SJSA1 (cell line): ENCODE data around the gene ADM2. TPM values are rescaled to one million over a fixed set of nuclear protein-coding genes. Genes with fewer than 3 reads are reported as not detected.

ENCODE experiments used
- DNase-seq, 2 experiments: peaks; one replicate each; pipeline ENCODE4 v3.0.0-alpha.2; 2015 to 2020; ENCODE audit warnings: low spot score in 2 of 2, low read depth in 1 of 2
- H3K27ac ChIP-seq: fragments of 250-450 bp; sonication (Bioruptor Pico); 2 replicates; pipeline ENCODE4 v1.5.1; 2020; ENCODE audit warnings: mild to moderate bottlenecking, moderate library complexity
- H3K27me3 ChIP-seq: fragments of 250-450 bp; sonication (Bioruptor Pico); replicated peaks from 2 replicates; pipeline ENCODE4 v1.5.1; 2020; ENCODE audit warnings: mild to moderate bottlenecking, moderate library complexity
- H3K36me3 ChIP-seq: fragments of 250-450 bp; sonication (Bioruptor Pico); 2 replicates; pipeline ENCODE4 v1.5.1; 2020; ENCODE audit warnings: mild to moderate bottlenecking
- H3K4me1 ChIP-seq: fragments of 250-450 bp; sonication (Bioruptor Pico); replicated peaks from 2 replicates; pipeline ENCODE4 v1.6.1; 2021; ENCODE audit warnings: mild to moderate bottlenecking
- H3K4me3 ChIP-seq: fragments of 250-450 bp; sonication (Bioruptor Pico); 2 replicates; pipeline ENCODE4 v1.5.1; 2020; ENCODE audit warnings: mild to moderate bottlenecking
- H3K9me3 ChIP-seq: fragments of 250-450 bp; sonication (Bioruptor Pico); replicated peaks from 2 replicates; pipeline ENCODE4 v1.5.1; 2020; ENCODE audit warnings: mild to moderate bottlenecking
- total RNA-seq: library from RNA; depleted of rRNA; stranded (reverse); fragments of >200 nt; shearing (Covaris generic); gene quantifications from 2 replicates; pipeline ENCODE4 v1.2.3, GENCODE V29; 2014

Gene ADM2
- total RNA-seq, 1 experiment from 2014 or later = 0.05 TPM

DNA sequence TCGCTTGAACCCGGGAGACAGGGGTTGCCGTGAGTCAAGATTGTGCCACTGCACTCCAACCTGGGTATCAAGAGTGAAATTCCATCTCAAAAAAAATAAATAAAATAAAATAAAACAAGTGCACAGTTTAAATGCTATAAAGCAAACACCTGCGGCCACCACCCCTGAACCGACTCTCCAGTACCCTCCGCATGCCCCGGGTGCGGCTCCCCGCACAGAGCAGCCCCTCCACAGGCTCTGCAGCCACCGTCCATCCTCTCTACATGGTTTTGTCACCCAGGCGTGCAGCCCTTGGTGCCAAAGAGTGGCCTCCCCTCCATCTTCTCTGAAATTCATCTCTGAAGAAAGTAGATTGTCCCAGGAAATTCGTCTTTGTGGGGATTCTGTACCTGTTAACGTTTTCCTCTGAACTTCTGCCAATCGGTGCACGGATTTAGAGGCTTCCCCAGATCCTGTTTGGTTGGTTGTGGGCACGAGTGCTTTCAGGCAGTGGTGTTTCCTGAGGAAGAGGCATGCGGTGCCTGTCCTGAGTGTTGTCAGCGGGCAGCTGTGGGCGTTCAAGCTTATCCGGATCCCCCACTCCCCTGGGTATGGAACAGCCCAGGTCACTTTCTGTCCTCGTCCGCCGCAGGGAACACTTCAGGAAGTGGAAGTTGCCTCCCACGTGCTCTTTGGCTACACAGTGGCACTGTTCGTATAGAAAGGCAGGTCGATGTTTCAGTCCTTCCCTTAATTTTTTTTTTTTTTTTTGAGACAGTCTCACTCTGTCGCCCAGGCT lies 9.4 kb downstream of the ADM2 start:
- Histone ChIP-seq H3K4me1 (no peaks in the 10 kb centered on the region), H3K4me3 (no peak overlapping the region), H3K27ac (no peak overlapping the region), H3K36me3 (no peaks in the 10 kb centered on the region), H3K9me3 (no peaks in the 10 kb centered on the region), H3K27me3 (no peaks in the 10 kb centered on the region; the same call in 1 of the 2 replicates)
- DNase-seq = no peak

DNA sequence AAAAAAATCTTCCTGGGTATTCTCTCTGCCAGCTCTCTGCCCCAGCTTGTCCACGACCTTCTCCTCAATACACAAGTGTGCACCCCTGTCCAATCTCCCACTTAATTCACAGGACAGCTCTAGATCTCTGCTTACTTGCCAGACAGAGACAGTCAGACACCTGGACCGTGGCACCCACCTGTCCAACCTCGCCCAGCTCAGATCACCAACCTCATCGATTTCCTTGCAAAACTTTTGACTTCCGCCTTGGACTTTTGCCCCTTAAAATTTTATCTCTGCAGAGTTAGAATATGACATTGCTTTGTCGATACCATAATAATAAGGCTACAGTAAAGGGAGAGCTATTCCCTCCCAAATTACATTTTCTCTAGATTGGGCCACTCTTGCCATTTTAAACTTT lies 15.8 kb downstream of the ADM2 start:
- DNase-seq = no peak
- Histone ChIP-seq H3K27me3 (no peaks in the 10 kb centered on the region), H3K27ac (no peak overlapping the region), H3K4me1 (no peaks in the 10 kb centered on the region), H3K9me3 (no peaks in the 10 kb centered on the region), H3K36me3 (no peaks in the 10 kb centered on the region; the same call in 1 of the 2 replicates), H3K4me3 (no peak overlapping the region)

DNA sequence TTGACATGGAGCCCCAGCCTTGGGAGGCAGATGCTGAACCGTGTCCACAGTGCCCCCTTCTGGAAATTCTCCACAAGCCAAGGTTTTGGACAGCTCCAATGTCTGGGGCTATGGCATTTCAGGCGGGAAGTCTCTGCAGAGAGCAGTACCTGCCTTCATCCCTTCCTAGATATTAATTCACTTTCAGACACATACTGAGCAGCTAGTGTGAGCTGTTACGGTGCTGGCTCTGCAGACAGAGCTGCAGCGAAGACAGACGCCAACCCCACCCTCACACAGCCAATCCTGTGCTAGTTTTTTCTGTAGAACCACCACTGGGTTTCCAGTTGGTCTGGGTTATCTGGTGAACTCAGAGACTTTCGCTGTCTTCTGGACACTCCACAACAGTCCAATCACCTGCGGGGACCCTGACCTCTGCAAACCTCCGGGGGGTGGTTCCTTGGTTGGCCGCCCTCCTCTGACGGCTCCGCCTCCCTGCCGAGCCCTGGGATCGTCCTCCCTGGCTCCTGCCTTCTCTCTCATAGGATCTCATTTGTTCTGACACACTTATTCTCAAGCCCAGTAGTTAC lies 17.1 kb downstream of the ADM2 start:
- no peak overlapping the region for H3K27ac ChIP-seq
- no peak overlapping the region for H3K4me3 ChIP-seq
- H3K36me3 ChIP-seq = peaks cover 11% of the 10 kb centered on the region
- H3K9me3 ChIP-seq = no peaks in the 10 kb centered on the region
- H3K4me1 ChIP-seq = no peaks in the 10 kb centered on the region
- peak in 1 of 2 experiments; percentile 42 for DNase-seq
- no peaks in the 10 kb centered on the region for H3K27me3 ChIP-seq

DNA sequence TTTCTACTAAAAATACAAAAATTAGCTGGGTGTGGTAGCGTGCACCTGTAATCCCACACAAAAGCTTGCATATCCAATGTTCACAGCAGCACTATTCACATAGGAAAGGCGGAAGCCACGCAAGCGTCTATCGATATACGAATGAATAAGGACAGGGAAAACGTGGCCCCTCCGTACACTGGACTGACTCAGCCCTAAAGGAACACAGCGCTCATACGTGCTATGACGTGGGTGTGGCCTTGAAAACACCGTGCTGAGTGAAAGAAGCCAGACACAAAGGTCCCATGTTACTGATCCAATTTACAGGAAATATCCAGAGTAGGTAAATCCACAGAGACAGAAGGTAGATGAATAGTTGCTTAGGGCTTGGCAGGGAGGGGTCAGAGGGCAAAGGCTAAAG lies 19.1 kb downstream of the ADM2 start:
- H3K4me3 ChIP-seq = no peak overlapping the region
- no peaks in the 10 kb centered on the region for H3K9me3 ChIP-seq
- no peaks in the 10 kb centered on the region for H3K27me3 ChIP-seq
- no peak overlapping the region for H3K27ac ChIP-seq
- H3K36me3 ChIP-seq = peaks cover 25% of the 10 kb centered on the region
- H3K4me1 ChIP-seq = no peaks in the 10 kb centered on the region
- no peak for DNase-seq

DNA sequence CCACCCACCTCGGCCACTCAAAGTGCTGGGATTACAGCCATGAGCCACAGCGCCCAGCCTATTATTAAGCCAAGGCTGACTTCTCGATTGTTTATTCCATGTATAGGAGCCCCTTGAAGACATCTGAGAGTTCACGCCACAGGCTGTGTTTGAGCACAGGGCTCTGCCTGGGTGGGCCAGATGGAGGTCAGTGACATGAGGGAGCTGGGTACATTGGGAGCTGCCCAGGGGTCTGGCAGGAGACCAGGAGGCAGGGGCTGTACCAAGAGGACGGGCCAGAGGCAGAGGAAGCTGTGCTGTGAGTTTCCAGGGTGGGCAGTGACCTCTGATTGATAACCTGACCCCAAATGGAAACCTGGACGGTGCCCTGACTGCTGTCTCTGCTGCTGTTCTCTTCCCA lies 20.8 kb downstream of the ADM2 start:
- DNase-seq = no peak
- no peak overlapping the region for H3K4me3 ChIP-seq
- H3K27ac ChIP-seq = no peak overlapping the region
- peaks cover 10% of the 10 kb centered on the region; the same call in 1 of the 2 replicates for H3K4me1 ChIP-seq
- H3K36me3 ChIP-seq = peaks cover 39% of the 10 kb centered on the region
- H3K27me3 ChIP-seq = no peaks in the 10 kb centered on the region
- H3K9me3 ChIP-seq = no peaks in the 10 kb centered on the region

DNA sequence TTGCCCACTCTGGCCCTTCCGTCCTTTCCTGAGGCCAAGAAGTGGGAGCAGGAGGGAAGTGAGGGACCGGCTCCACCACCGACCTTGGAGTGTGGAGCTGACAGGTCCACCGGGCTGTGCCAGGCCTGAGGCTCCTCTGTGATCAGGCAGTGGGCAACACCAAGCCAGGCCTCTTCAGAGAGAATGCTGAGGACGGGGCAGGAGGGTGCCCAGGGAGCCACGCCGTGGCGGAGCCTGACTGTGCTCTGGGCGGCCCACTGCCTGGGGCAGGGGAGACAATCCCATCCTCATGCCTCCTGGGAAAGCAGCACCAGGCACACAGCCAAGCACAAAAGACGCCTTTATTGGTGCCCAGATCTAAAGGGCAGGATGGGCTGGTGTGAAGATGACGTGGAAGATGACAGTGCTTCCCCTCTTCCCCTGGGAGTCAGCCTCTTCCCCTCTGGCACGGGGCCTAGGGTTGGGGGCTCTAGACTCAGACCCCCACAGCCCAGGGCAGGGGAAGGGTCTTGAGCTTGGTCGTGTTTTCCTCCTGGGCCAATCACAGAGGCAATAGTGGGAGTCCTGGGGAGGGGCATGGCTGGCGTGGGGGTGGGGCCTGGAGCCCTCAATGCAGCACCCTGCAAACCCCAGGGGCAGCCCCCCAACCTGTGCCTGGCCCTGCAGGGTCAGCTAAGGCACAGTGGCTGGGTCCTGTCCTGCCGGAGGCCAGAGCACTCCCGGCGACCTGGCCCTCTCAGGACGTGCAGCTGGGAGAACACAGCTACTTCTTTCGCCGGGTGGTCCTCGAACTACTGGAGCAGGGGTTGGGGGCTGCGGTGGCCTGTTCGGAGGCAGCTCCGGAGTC lies 21.5 kb downstream of the ADM2 start:
- H3K27ac ChIP-seq = no peak overlapping the region
- no peaks in the 10 kb centered on the region for H3K27me3 ChIP-seq
- H3K36me3 ChIP-seq = peaks cover 43% of the 10 kb centered on the region
- no peak overlapping the region for H3K4me3 ChIP-seq
- DNase-seq = no peak
- no peaks in the 10 kb centered on the region for H3K9me3 ChIP-seq
- peaks cover 10% of the 10 kb centered on the region; the same call in 1 of the 2 replicates for H3K4me1 ChIP-seq

DNA sequence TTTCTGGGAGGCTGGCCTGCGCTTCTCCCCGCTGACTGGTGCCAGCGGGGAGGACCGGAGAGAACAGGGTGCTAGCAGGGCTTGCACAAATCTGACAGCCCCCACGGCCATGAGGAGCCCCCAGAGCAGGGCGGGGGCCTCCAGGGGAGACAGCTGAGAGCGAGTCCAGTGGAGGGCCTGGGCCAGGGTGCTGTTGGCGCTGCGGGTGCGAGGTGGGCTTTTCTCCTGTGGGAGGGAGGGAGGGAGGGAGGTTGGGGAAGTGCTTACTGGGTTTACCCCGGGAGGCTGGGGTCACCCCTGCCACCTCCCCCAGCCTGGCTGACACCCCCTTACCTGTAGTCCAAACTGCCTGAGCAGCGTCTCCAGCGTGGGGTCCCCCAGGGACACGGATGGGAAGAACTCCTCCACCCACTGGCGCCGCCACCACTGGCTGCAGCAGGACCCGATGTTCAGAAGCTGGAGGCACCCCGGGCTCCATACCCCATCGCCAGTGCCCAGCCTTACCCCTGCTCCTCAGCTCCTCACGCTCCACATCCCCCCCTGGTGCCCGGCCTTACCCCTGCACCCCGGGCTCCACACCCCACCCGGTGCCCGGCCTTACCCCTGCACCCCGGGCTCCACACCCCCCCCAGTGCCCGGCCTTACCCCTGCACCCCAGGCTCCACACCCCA lies 22.3 kb downstream of the ADM2 start:
- Histone ChIP-seq H3K4me1 (peaks cover 12% of the 10 kb centered on the region), H3K27me3 (no peaks in the 10 kb centered on the region), H3K27ac (no peak overlapping the region), H3K4me3 (no peak overlapping the region), H3K36me3 (peaks cover 45% of the 10 kb centered on the region), H3K9me3 (no peaks in the 10 kb centered on the region)
- DNase-seq = peak in 1 of 2 experiments; percentile 47

DNA sequence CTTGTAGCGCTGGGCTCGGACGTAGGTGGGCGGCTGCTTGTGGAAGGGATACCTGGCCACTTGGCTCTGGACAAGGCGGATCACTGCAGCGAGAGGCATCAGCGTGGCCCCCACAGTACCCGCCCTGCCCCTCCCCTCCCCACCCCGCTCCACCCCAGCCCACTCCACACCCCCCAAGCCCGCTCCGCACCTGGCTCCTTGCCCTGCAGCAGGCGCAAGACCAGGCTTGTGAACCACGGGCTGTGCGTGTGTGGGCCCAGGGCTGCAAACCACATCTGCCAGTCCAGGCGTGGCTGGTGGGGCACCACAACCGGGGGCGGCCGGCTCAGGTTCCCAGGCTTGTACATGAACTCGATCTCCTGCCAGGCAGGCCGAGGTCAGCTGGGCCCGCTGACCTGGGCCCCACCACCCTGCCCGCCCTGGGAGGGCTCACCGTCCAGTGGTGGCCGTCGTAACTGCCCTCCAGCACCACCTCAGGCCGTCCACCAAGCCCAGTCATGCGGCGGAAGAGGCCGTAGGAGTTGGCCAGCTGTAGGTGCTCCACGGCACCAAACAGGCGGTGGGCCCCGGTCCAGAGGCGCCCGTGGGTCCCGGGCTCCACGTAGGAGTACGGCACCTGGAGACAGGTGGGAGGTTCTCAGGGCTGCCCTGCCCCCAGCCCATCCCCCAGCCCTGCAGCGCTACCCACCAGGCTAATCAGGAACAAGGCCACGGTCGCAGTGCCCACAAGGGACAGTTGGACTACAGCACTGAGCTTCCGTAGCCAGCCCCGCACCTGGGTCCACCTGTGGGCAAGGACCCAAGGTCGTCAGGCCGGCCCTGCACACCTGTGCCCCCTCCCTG lies 23.2 kb downstream of the ADM2 start:
- Histone ChIP-seq H3K27ac (no peak overlapping the region), H3K4me3 (no peak overlapping the region), H3K36me3 (peaks cover 49% of the 10 kb centered on the region), H3K4me1 (peaks cover 21% of the 10 kb centered on the region), H3K9me3 (no peaks in the 10 kb centered on the region), H3K27me3 (no peaks in the 10 kb centered on the region)
- peak in 1 of 2 experiments; percentile 44 for DNase-seq

DNA sequence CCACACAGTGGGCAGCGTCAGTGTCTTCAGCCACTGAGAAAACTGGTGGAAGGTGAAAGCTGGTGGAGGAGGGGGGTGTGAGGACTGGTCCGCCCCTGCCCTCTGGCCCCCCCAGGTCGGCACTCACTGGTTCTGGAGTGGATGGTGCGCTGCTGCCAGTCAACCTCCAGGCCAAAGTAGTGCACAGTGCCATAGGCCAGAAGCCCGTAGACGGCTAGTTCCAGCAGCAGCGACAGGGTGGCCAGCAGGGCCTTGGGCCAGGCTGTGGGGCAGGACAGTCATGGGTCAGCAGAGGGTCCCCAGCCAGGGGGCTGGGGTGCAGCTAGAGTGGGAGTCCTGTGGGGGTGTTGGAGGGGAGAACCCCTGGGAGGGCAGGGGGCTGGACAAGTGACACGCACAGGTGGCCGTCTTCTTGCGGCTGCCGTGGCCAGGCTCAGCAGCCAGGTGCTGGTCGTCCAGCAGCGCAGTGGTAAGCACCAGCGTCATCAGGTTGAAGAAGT lies 24.0 kb downstream of the ADM2 start:
- Histone ChIP-seq H3K4me1 (peaks cover 22% of the 10 kb centered on the region), H3K27ac (no peak overlapping the region), H3K27me3 (no peaks in the 10 kb centered on the region), H3K9me3 (no peaks in the 10 kb centered on the region), H3K4me3 (no peak overlapping the region), H3K36me3 (peaks cover 52% of the 10 kb centered on the region)
- peak in 1 of 2 experiments; percentile 39 for DNase-seq

DNA sequence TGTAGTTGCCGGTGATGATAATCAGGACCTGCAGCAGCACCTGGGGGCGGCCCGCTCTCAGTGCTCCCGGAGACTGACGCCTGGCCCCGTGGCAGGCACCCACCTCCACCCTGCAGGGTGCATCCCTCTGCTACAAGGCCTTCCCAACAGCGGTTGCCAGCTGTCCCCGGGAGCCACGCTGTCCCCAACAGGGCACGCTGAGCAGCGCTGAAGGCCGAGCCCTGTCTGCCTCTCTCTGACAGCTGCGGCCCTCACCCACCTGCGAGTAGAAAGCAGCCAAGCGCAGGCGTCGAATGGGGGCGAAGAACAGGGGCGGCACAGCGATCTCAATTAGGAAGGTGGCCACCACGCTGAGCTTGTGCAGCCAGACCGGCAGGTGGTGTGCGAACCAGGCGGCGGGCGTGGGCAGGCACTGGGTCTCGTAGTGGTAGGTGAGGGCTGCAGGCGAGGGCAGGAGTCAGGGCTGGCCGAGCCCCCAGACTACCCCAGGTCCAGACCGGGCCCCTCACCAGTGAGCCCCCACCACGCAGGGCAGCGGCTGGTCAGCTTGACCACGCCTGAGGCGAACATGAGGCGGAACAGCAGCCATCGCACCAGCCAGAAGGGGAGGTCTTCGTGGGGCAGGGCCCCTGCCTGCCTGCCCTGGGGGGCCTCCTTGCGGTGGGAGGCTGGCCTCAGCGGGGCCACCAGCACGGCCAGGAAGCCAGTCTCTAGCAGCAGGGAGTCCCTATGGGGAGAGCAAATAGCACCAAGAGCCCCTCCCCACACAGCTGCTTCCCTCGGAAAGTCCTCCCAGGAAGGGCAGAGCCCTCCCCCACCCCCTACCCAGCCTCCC lies 24.6 kb downstream of the ADM2 start:
- Histone ChIP-seq H3K4me1 (peaks cover 22% of the 10 kb centered on the region), H3K36me3 (peaks cover 54% of the 10 kb centered on the region), H3K27ac (no peak overlapping the region), H3K9me3 (no peaks in the 10 kb centered on the region), H3K27me3 (no peaks in the 10 kb centered on the region), H3K4me3 (peak overlapping the region; percentile 82)
- peak in 1 of 2 experiments; percentile 43 for DNase-seq

DNA sequence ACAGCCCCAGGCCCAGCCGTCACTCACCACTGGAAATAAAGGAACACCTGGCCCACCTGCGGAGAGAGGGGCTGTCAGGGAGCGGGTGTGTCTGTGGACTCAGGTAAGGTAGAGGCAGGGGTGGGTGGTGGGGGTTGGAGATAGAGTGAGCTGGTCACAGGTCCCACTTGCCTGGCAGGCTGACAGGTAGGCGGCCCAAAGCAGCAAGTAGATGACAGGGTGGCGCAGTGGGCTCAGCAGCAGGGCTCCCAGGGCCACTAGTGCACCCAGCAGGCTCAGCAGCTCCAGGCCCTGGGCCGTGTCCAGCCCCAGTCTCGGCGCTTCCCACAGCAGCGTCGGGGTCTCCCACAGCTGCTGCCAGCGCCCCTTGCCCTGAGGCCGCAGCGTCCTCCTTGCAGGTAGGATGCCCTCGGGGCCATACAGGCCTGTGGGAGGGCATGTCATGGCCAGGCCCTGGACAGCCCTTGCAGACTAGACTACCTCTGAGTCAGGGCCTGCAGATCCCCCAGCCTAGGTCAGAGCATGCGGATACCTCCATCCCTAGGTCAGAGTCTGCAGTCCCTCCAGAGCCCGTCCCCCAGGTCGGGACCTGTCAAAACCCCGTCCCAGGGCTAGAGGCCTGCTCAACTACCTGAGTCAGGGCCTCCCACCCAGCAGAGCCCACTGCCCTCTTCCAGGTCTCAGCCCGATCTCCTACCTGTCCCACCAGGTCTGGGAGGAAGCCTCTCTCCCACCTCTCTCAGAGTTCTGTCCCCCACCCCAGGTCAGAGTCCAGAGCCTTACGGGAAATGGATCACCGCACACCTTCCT lies 25.5 kb downstream of the ADM2 start:
- Histone ChIP-seq H3K9me3 (no peaks in the 10 kb centered on the region), H3K27ac (peak overlapping the region; percentile 59), H3K4me1 (peaks cover 22% of the 10 kb centered on the region), H3K27me3 (no peaks in the 10 kb centered on the region), H3K36me3 (peaks cover 56% of the 10 kb centered on the region), H3K4me3 (peak overlapping the region; percentile 82)
- peak in 1 of 2 experiments; percentile 44 for DNase-seq
